ENCODE data around the gene CCT2. TPM values are rescaled to one million over a fixed set of nuclear protein-coding genes. Genes with fewer than 3 reads are reported as not detected.

Gene CCT2
- total RNA-seq, 1 experiment from 2014 or later: 398 TPM

GRCh38 chr12:69620077-69620476 is 34.8 kb downstream of the CCT2 start (continued):
- TF ChIP-seq CTCF (IDR thresholded peaks at IDR 0.05 in 2 of 3, conservative IDR thresholded peaks at IDR 0.05 in 1 of 3; ENCODE audit: borderline replicate concordance in 1 of 3, insufficient read depth in 1 of 3, low read depth in 2 of 3, low read length in 2 of 3) (no peak), JUND (IDR thresholded peaks at IDR 0.05) (no peak), ZNF274 (IDR thresholded peaks at IDR 0.05; ENCODE audit: low read depth, low read length) (no peak), POLR2A (IDR thresholded peaks at IDR 0.05; ENCODE audit: borderline replicate concordance, extremely low read depth, insufficient read depth, insufficient read length) (no peak), EZH2 (IDR thresholded peaks at IDR 0.05) (no peak), SRF (IDR thresholded peaks at IDR 0.05; ENCODE audit: low read depth) (no peak), RAD21 (IDR thresholded peaks at IDR 0.05; ENCODE audit: low read depth) (no peak), ZFX (IDR thresholded peaks at IDR 0.05) (no peak)

- Histone ChIP-seq H3K36me3 (ENCODE audit: control insufficient read depth in 1 of 2, insufficient read depth in 2 of 2, low read length in 2 of 2) (no peaks in the 10 kb centered on the region), H3K27me3 (ENCODE audit: insufficient read depth, low read length) (no peaks in the 10 kb centered on the region), H4K20me1 (ENCODE audit: insufficient read depth) (no peaks in the 10 kb centered on the region), H3K9me2 (ENCODE audit: insufficient read depth) (no peaks in the 10 kb centered on the region), H3K4me1 (ENCODE audit: control insufficient read depth in 1 of 2, insufficient read depth in 2 of 2, low read length in 2 of 2) (no peaks in the 10 kb centered on the region), H3K9me3 (ENCODE audit: control insufficient read depth in 1 of 2, insufficient read depth in 1 of 2, low read depth in 1 of 2, low read length in 2 of 2) (no peaks in the 10 kb centered on the region), H3K27ac (ENCODE audit: low read depth, low read length) (no peak overlapping the region), H2AFZ (ENCODE audit: low read depth, low read length, poor library complexity, severe bottlenecking) (no peak overlapping the region), H3K79me2 (ENCODE audit: insufficient read depth, low read length) (no peaks in the 10 kb centered on the region), H3K4me3 (replicated peaks in 1 of 2; ENCODE audit: low read depth in 1 of 2, low read length in 2 of 2) (no peak overlapping the region), H3K9ac (ENCODE audit: low read length) (no peak overlapping the region), H3K4me2 (ENCODE audit: low read length) (no peak overlapping the region)
- ATAC-seq (no peak), DNase-seq (ENCODE audit: low read depth, low spot score) (no peak)
- ChIA-PET POLR2A (no interaction called here), RAD21 (ENCODE audit: low non-redundant PET in 1 of 2, low total read pairs in 2 of 2, uncharacterized antibody in 2 of 2, unreplicated experiment in 2 of 2) (no interaction called here), CTCF (no interaction called here)
- intact Hi-C loops (cut with micrococcal nuclease): no loop called here
- TF ChIP-seq TCF7L2 (IDR thresholded peaks at IDR 0.05; ENCODE audit: borderline replicate concordance, extremely low read depth, insufficient read depth, insufficient read length): no peak
- no peak for TF ChIP-seq YY1 (IDR thresholded peaks at IDR 0.05; ENCODE audit: extremely low read depth, insufficient replicate concordance, low read depth, low read length)
- BruUV-seq (replicated peaks): no TSS peak
Observed at GRCh38 chr12:69620921-69621320, 35.7 kb downstream of the CCT2 start.
